Measurements from ENCODE around the gene MTIF2. TPM values are rescaled to one million over a fixed set of nuclear protein-coding genes. Genes with fewer than 3 reads are reported as not detected.
"Not testable (repeated sequence)": the region's sequence is repeated elsewhere in the genome, so short reads cannot be mapped to it uniquely, and the experiment has no call there.

Gene MTIF2, protein sequence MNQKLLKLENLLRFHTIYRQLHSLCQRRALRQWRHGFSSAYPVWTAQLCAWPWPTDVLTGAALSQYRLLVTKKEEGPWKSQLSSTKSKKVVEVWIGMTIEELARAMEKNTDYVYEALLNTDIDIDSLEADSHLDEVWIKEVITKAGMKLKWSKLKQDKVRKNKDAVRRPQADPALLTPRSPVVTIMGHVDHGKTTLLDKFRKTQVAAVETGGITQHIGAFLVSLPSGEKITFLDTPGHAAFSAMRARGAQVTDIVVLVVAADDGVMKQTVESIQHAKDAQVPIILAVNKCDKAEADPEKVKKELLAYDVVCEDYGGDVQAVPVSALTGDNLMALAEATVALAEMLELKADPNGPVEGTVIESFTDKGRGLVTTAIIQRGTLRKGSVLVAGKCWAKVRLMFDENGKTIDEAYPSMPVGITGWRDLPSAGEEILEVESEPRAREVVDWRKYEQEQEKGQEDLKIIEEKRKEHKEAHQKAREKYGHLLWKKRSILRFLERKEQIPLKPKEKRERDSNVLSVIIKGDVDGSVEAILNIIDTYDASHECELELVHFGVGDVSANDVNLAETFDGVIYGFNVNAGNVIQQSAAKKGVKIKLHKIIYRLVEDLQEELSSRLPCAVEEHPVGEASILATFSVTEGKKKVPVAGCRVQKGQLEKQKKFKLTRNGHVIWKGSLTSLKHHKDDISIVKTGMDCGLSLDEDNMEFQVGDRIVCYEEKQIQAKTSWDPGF
- total RNA-seq = 10 to 100 TPM; 18.6 to 19.9 TPM
- long read RNA-seq, donor 1, partial matches to known transcripts = 5 of 9 reads
- long read RNA-seq, donor 1, other reads (novel, unspliced or antisense) = 1 of 9 reads
- long read RNA-seq, donor 2, partial matches to known transcripts = 15 of 25 reads
- long read RNA-seq, donor 2, other reads (novel, unspliced or antisense) = 7 of 25 reads

DNA sequence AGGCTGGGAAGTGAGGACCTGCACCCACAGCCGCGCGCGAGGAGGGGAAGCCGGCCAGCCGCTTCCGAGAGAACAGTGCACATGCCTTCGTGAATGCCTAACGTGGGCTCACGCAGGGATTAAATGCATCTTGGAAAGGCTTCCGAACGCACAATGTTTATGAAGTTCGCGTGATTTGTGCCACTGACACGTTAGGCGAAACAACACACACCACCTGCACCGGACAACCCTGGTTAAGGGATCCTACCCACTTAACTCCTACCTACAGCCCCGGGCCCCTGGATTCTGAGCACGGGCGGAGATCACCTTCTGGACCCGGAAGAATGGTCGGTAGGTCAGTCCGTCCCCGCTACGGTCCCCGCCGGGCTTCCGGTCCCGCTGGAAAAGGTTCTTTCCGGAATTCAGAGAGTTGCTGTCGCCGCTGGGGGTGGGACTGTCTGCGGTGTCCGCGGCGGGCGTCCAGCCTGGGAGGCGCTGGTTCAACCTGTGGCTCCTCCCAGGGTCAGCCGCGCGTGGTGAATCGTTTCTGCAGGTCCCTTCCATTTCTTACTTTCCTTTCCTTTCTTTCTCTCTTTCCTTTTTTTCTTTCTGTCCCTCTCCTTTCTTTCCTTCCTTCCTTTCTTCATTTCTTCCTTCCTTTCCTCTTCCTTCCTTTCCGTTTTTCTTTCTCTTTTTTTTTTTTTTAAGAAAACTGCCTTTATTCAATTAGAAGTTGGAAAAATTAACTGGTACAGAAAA lies at the start of gene MTIF2:
Gene MTIF2, minus strand, starts transcription at position 325 of the 738 bp plus-strand sequence. CDS start 5,373 bp downstream, outside the sequence.
- DNase-seq (ENCODE audit: low spot score) = peak; percentile 99
- intact Hi-C loops (cut with DNase I) = loop anchor here in 1 of 2 donors (10.0 kb wide), 1 partner anchor 156 kb away; no protein-coding TSS in a partner anchor

DNA sequence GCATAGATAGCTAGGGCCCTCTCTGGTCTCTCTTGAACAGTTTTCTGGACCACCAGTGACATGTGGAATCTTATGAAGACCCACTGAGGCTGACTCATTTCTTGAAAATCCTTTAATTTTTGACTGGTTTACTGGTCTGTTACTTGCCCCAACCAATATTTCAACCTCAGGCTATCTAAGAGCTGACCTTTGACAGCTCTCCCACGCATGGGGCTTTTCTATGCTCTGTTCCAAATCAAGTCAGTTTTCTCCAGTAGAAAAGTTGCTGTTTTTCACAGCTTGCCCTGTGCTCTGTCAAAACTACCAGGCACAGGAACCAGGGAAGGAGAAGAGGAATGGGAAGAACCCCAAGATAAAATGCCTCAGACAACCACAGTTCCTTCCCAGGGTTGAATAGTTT lies 46.0 kb upstream of the MTIF2 start:
- intact Hi-C loops (cut with DNase I) = no loop called here

DNA sequence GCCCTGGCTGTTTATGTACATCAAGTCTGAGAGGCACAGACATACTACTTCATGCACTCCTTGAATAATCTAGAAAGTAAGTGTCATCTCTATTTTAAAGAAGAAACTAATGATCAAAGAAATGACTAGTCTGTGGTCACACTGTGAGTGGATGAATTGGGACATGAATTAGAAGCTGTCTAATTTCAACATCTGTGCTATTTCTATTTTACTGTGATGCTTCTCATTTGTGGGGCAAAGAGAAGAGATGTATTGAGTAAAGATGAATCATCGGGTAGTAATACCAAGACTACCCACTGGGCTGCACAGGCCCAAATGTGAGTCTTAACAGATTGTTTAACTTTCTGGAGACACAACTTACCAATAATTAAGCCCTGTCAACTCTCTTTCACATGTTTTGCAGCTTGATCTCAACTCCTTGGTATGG lies 42.4 kb upstream of the MTIF2 start:
- intact Hi-C loops (cut with DNase I) = no loop called here
- DNase-seq (ENCODE audit: low spot score) = no peak

More for the DNA sequence above, 46.0 kb upstream of the MTIF2 start:
- DNase-seq (ENCODE audit: low spot score) = no peak

DNA sequence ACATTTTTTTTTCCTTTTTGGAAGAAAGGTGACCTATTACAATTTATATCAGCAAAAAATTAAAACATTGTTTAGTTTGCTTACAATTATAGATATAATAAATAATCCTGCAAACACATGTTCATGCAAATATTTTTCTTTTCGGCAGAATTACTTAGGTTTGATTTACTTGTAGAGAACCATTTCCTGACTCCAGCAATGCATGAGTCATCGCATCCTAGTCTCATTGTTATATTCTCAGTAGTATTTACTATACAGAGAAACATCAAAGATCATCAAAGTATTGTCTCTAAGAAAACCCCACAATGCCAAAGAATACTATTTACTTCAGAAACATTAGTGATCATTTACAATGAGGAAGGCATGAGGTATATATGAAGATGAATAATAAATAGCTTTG lies 40.4 kb upstream of the MTIF2 start:
- intact Hi-C loops (cut with DNase I) = no loop called here
- no peak for DNase-seq (ENCODE audit: low spot score)

DNA sequence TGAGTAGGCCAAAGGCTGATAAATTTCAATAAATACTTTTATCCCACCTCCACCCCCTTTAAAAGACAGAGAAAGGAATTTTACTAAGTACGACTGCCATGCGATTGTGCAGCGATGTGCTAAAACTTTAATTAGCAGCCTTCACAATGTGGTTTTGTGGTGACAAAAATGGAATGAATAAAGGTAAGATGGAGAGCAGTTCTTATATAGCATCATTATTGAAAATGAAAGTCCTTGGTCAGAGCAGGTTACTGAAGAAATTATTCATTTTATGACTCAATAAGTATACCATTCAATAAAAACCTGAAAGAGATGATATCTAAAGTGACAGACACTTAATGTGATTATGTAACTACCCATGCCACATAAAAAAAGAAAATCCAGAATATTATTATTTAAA lies 33.2 kb upstream of the MTIF2 start:
- no peak for DNase-seq (ENCODE audit: low spot score)
- intact Hi-C loops (cut with DNase I) = no loop called here

DNA sequence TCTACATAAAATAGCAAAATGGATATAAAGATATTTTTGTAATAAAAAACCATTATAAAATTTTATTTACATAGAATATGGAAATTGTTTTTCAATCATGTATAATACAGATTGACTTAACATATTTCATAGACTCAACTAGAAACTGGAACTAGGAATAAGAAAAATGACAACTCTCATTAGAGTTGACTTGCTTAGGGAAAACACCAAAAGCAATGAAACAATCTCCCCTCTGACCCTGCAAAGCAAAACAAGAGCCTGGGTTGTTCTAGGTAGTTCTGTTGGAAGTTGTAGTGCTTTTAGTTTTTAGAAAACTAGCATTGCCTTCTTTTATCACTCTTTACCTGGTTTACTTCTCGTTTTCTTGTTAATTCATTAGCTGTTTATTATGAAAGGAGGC lies 32.2 kb upstream of the MTIF2 start:
- intact Hi-C loops (cut with DNase I) = no loop called here
- DNase-seq (ENCODE audit: low spot score) = no peak

DNA sequence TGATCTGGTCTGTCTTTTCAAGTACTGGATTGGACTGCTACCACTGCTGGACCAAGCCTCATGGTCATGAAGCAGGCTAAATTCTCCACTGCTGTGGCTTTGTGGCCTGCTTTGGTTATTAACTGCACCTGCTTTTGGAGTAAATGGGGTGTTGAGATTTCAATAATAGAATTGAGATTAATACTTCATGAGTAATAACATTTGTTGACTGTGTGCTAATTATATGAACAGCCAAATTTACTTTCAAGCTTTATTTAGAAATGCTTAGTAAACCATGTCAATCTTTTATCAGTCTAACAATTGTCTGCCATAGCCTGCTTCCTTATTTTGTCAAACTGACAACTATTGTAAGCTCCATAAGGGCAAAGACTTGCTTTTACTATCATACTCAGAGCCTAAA lies 27.4 kb upstream of the MTIF2 start:
- no peak for DNase-seq (ENCODE audit: low spot score)
- intact Hi-C loops (cut with DNase I) = no loop called here

DNA sequence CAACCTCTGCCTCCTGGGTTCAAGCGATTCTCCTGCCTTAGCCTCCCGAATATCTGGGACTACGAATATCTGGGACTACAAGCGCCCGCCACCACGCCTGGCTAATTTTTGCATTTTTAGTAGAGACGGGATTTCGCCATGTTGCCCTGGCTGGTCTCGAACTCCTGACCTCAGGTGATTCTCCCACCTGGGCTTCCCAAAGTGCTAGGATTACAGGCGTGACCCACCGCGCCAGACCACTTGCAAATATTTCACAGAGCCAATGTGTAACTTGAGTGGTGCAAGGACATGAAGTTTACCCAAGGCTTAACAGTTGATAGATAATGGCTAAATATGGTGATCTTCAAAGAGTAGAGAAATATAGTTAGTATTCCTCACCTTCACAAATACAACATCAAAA lies 14.1 kb upstream of the MTIF2 start:
- intact Hi-C loops (cut with DNase I) = no loop called here
- DNase-seq (ENCODE audit: low spot score) = no peak

DNA sequence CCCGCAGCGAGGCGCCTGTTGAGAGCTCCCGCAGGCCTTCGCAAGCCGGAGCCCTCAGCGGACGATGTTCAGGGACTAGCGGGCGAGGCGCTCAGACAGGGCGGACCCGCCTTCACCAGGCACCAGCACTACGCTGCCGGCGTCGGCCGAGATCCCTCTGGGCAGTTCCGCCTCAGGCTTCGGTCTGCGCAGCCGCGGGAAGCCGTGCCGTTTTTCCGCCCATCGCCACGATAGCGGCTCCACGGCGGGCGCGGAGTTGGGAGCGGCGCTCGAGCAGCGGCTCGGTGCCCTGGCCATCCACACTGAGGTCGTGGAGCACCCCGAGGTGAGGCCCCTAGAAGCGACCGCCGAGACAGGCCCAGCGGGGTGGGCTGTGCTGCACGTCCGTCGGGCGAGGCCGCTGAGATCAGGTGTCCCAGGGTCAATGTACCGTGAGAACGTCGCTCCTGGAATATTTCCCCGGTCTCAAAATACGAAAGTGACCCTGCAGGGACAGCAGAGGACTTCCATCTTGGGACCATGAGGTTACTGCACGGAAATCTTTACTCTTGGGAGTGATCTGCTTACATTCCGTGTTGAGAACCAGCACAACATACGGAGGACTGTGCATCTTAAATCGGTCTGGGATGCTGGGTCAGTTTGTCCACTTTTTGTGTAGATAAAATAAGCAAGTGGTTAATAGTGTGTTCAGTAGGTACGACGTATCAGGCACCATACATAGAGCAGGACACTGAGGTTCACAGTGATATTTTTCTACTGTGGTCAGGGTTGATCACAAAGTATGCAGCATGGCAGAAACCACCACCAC lies 13.3 kb upstream of the MTIF2 start:
- DNase-seq (ENCODE audit: low spot score) = peak; percentile 98
- intact Hi-C loops (cut with DNase I) = no loop called here

DNA sequence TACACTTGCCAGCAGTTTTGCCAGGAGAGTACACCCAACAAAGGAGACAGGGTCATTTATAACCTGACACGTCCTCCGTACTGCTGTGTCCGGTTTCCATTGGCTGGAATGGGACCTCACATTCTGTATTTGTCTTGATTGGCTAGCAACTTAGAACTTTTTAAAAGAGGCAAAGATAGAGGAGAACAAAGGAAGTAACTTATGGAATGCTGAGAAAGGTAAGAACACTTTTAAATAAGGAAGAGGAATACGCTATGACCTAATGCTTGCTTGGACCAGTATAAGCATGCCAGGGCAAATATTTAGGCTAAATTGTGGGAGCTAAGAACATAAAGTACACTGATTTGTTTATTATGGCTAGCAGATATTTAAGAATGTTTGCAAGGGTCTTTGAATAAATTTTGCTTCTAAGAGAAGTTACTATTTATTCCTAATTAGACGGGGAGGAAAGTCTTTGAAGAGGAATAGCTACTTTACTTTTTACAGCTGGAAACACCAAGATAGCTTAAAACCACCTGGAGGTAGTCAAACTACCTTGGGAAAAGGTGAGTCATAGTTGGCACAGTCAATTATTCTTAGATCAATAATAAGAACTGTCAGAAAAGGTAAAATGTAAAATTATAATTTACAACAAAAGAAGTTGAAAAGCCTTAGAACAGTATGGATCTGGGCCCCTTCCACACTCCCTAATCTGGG lies 12.0 kb upstream of the MTIF2 start:
- DNase-seq (ENCODE audit: low spot score); intact Hi-C loops (cut with DNase I): not testable (repeated sequence)

DNA sequence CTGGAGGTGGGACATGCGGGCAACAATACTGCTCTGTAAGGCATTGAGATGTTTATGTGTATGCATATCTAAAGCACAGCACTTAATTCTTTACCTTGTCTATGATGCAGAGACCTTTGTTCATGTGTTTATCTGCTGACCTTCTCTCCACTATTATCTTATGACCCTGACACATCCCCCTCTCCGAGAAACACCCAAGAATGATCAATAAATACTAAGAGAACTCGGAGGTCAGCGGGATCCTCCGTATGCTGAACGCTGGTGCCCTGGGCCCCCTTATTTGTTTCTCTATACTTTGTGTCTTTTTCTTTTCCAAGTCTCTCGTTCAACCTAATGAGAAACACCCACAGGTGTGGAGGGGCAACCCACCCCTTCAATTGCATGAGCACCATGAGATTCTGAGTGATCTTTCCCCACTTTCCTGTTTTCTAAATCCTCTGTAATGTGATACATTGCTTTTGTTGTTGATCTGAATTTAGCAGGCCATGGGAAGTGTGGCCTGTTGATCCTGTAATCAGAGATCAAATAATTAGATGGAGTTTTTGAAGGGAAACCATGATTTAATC lies 10.9 kb upstream of the MTIF2 start:
- DNase-seq (ENCODE audit: low spot score); intact Hi-C loops (cut with DNase I): not testable (repeated sequence)

DNA sequence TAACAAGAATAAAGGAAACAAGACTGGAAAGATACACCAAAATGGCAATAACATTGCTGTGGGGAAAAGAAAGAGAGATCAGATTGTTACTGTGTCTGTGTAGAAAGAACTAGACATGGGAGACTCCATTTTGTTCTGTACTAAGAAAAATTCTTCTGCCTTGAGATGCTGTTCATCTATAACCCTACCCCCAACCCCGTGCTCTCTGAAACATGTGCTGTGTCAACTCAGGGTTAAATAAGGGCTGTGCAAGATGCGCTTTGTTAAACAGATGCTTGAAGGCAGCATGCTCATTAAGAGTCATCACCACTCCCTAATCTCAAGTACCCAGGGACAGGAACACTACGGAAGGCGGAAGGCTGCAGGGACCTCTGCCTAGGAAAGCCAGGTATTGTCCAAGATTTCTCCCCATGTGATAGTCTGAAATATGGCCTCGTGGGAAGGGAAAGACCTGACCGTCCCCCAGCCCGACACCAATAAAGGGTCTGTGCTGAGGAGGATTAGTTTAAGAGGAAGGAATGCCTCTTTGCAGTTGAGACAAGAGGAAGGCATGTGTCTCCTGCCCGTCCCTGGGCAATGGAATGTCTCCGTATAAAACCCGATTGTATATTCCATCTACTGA lies 10.3 kb upstream of the MTIF2 start:
- intact Hi-C loops (cut with DNase I); DNase-seq (ENCODE audit: low spot score): not testable (repeated sequence)

DNA sequence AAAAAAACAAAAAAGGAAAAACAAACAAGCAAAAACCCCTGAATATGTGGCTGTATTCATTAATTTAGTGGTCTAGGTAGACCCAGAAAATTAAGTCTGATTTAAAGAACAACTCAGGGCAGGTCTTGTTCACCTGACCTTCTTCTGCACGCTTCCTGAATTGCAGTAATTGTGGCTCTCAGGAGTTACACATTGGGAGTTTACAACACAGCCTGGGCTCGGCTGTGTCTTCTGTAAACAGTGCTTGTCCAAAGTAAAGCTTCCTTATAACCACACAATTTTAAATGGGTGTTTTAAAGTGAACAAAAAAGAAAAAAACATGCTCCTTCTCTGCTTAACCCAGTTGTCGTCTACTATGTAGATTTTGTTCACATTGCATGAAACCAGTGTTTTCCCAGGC lies 8.3 kb upstream of the MTIF2 start:
- DNase-seq (ENCODE audit: low spot score) = no peak
- intact Hi-C loops (cut with DNase I) = no loop called here

DNA sequence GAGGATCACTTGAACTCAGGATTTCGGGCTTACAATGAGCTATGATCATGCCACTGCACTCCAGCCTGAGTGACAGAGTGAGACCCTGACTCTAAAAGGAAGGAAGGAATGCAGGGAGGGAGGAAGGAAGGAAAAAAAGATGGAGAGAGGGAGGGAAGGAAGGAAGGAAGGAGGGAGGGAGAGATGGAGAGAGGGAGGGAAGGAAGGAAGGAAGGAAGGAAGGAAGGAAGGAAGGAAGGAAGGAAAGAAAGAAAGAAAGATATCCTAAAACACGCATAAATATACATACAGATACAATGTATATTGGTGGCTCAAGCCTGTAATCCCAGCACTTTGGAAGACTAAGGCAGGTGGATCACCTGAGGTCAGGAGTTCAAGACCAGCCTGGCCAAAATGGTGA lies 5.3 kb upstream of the MTIF2 start:
- intact Hi-C loops (cut with DNase I); DNase-seq (ENCODE audit: low spot score): not testable (repeated sequence)

DNA sequence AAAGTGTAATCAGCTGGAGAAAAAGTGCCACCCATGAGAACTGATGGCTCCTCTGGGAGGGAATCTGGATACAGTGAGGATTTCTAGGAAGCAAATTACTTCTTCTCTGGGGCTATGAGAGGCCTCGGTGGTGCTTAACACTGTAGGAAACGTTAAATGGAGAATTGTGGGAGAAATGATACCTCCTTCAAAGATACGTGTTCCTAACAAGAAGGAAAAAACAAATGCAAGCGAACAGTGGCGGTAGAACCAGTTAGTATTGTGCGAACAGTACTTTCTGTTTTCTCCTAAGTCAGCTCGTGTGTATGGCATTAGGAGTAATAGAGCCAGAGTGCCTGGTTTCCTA lies 587 bp upstream of the MTIF2 start:
- no peak for DNase-seq (ENCODE audit: low spot score)
- intact Hi-C loops (cut with DNase I) = loop anchor here in 1 of 2 donors (10.0 kb wide), 1 partner anchor 155 kb away; no protein-coding TSS in a partner anchor

DNA sequence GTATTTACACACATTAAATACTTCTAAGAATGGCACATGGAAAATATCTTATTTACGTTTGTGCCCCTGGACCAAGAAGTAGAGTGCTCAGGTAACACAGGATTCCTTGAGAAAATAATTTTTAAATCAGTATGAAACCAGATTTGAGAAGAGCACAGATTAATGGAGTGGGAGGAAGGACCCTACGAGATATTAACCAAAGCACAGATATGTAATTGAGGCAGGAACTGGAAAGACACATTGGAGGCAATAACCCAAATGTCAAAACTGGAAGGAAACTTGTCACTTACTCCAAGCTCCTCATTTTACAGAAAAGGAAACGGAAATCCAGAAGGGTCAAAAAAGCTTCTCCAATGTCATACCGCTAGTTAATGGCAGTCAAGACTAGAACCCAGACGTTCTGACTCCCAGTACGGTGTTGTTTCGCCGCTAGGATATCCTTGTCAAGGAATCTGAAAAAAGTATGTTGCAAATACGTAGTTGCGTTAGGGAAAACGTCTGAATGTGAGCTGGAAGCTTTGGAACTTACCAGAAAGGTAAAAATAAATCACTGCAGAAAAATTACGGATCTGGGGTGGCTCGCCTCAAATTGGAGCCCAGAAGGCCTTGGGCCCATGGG lies 634 bp downstream of the MTIF2 start:
- intact Hi-C loops (cut with DNase I) = loop anchor here in 1 of 2 donors (10.0 kb wide), 1 partner anchor 156 kb away; no protein-coding TSS in a partner anchor
- DNase-seq (ENCODE audit: low spot score) = no peak

DNA sequence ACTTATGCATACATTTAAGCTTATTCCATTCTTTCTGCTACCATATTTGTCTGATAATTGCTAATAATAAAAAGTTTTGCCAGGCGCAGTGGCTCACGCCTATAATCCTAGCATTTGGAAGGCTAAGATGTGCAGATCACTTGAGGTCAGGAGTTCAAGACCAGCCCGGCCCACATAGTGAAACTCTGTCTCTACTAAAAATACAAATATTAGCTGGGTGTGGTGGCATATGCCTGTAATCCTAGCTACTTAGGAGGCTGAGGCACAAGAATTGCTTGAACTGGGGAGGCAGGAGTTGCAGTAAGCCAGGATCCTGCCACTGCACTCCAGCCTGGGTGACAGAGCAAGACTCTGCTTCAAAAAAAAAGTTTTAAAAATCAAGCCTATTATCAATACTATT lies 9.4 kb downstream of the MTIF2 start:
- intact Hi-C loops (cut with DNase I); DNase-seq (ENCODE audit: low spot score): not testable (repeated sequence)

Data from posterior vena cava (tissue), 2 donors.